ENCODE measurements around the gene EMC7. TPM values are rescaled to one million over a fixed set of nuclear protein-coding genes. Genes with fewer than 3 reads are reported as not detected.

The EMC7 gene
- total and polyA plus RNA-seq, 2 of the 13 experiments (the other 11 are each of a cell fraction or from before 2014, with no cell fraction given): 46.8 to 113 TPM

- no peak for TF ChIP-seq TFDP1 (CRISPR knock-in tag; IDR thresholded peaks at IDR 0.05; ENCODE audit: borderline replicate concordance)
- no peak for TF ChIP-seq ZHX1 (CRISPR knock-in tag; IDR thresholded peaks at IDR 0.05; ENCODE audit: low read depth)
- no peak for TF ChIP-seq ZNF30 (CRISPR knock-in tag; IDR thresholded peaks at IDR 0.05)
- no peak for TF ChIP-seq ZSCAN25 (CRISPR knock-in tag; IDR thresholded peaks at IDR 0.05)
- TF ChIP-seq SOX5 (CRISPR knock-in tag; IDR thresholded peaks at IDR 0.05; ENCODE audit: borderline replicate concordance): no peak
- no peak for TF ChIP-seq ASH2L (IDR thresholded peaks at IDR 0.05; ENCODE audit: insufficient read length, low read depth, low read length)
- TF ChIP-seq ATF3 (CRISPR knock-in tag; IDR thresholded peaks at IDR 0.05): no peak
- TF ChIP-seq XRCC5 (optimal IDR thresholded peaks at IDR 0.05; ENCODE audit: low read length): no peak
- no peak for TF ChIP-seq CBX2 (IDR thresholded peaks at IDR 0.05; ENCODE audit: low read depth, low read length)
- TF ChIP-seq CBX2 (CRISPR knock-in tag; IDR thresholded peaks at IDR 0.05; ENCODE audit: low read depth): no peak
- no peak for TF ChIP-seq NCOA5 (CRISPR knock-in tag; IDR thresholded peaks at IDR 0.05)
- no peak for TF ChIP-seq TRIM24 (CRISPR knock-in tag; IDR thresholded peaks at IDR 0.05)
- TF ChIP-seq GMEB2 (CRISPR knock-in tag; IDR thresholded peaks at IDR 0.05; ENCODE audit: low read depth): no peak
Observed at GRCh38 chr15:34064438-34064837, 37.2 kb downstream of the EMC7 start (continued).

All from HepG2 (cell line).